OCI-LY7 (cell line): ENCODE data around the gene PARP12.

Experiments used
- CTCF ChIP-seq: fragments of 200-600 bp; sonication (generic); conservative IDR thresholded peaks from 2 replicates; pipeline ENCODE4 v1.5.1; 2014; ENCODE audit warnings: mild to moderate bottlenecking, antibody characterized with exemption, low read length, moderate library complexity, mixed read lengths
- EZH2phosphoT487 ChIP-seq: fragments of 200-600 bp; sonication (generic); IDR thresholded peaks from 2 replicates; pipeline ENCODE4 v1.6.1; 2018; ENCODE audit warnings: low read depth, borderline replicate concordance, mild to moderate bottlenecking, mixed run types, antibody characterized with exemption, low read length, moderate library complexity, mixed read lengths

- no peak for TF ChIP-seq CTCF
- no peak for TF ChIP-seq EZH2phosphoT487
Measured at GRCh38 chr7:140025241-140025640, 37.5 kb downstream of the PARP12 start.
